Activated naive CD4-positive, alpha-beta T cell treated with anti-CD3 and anti-CD28 coated beads for 36 hours (primary cell): ENCODE measurements around the gene FOXL1. TPM values are rescaled to one million over a fixed set of nuclear protein-coding genes. Genes with fewer than 3 reads are reported as not detected.

ENCODE experiments used
- CTCF ChIA-PET: fragments of 350-600 bp; sonication (Branson Sonifier 250); formaldehyde crosslinking; loops from one replicate; lab custom pipeline; 2021; ENCODE audit warnings: antibody characterized with exemption; lab: Charles Lee
- DNase-seq: peaks from one replicate; pipeline ENCODE4 v3.0.0-alpha.2; 2020
- H3K27ac Mint-ChIP-seq: one replicate; pipeline ENCODE4 v1.8.0; 2021; ENCODE audit warnings: mild to moderate bottlenecking, mixed read lengths
- H3K27me3 Mint-ChIP-seq: one replicate; pipeline ENCODE4 v1.8.0; 2021; ENCODE audit warnings: low read depth, mixed read lengths
- H3K36me3 Mint-ChIP-seq: one replicate; pipeline ENCODE4 v1.8.0; 2021; ENCODE audit warnings: low read depth, mixed read lengths
- H3K4me1 Mint-ChIP-seq: one replicate; pipeline ENCODE4 v1.8.0; 2021; ENCODE audit warnings: low read depth, mixed read lengths
- H3K4me3 Mint-ChIP-seq: one replicate; pipeline ENCODE4 v1.8.0; 2021; ENCODE audit warnings: mild to moderate bottlenecking, moderate library complexity, mixed read lengths
- H3K9me3 Mint-ChIP-seq: one replicate; pipeline ENCODE4 v1.8.0; 2021; ENCODE audit warnings: mixed read lengths
- intact Hi-C: fragments of 100-400 bp; cut with micrococcal nuclease; formaldehyde crosslinking; loops from one replicate; pipeline ENCODE4 v1.15.1; 2023
- total RNA-seq, 2 experiments: library from RNA; stranded (reverse); gene quantifications; one replicate each; pipeline ENCODE4 v1.2.3, GENCODE V29; 2021

The FOXL1 gene
- total RNA-seq, 2 experiments from 2014 or later = not detected

- Mint-ChIP-seq H3K4me1 (peaks cover 8% of the 10 kb centered on the region), H3K4me3 (no peak overlapping the region), H3K27me3 (peaks cover 73% of the 10 kb centered on the region), H3K27ac (no peak overlapping the region), H3K36me3 (no peaks in the 10 kb centered on the region), H3K9me3 (no peaks in the 10 kb centered on the region)
- DNase-seq = no peak
- intact Hi-C loops = no loop called here
- CTCF ChIA-PET = interaction anchor here (0.7 kb wide), 2 partner anchors 179 to 348 kb away, joined by 3 read pairs; no protein-coding TSS in a partner anchor
Measured at GRCh38 chr16:86572606-86573005, 5.7 kb upstream of the FOXL1 start.

- no peak overlapping the region for H3K27ac Mint-ChIP-seq
- H3K4me3 Mint-ChIP-seq = no peak overlapping the region
- DNase-seq = no peak
- H3K27me3 Mint-ChIP-seq = peaks cover 78% of the 10 kb centered on the region
- H3K9me3 Mint-ChIP-seq = no peaks in the 10 kb centered on the region
- intact Hi-C loops = no loop called here
- H3K36me3 Mint-ChIP-seq = no peaks in the 10 kb centered on the region
- CTCF ChIA-PET = interaction anchor here (0.7 kb wide), 1 partner anchor 347 kb away, joined by 3 read pairs; no protein-coding TSS in a partner anchor
- peaks cover 10% of the 10 kb centered on the region for H3K4me1 Mint-ChIP-seq
Measured at GRCh38 chr16:86573215-86573614, 5.1 kb upstream of the FOXL1 start.

GRCh38 chr16:86573646-86574508 is 4.5 kb upstream of the FOXL1 start:
- no peak overlapping the region for H3K27ac Mint-ChIP-seq
- intact Hi-C loops = no loop called here
- H3K4me1 Mint-ChIP-seq = peaks cover 12% of the 10 kb centered on the region
- peaks cover 79% of the 10 kb centered on the region for H3K27me3 Mint-ChIP-seq
- no peaks in the 10 kb centered on the region for H3K36me3 Mint-ChIP-seq
- H3K9me3 Mint-ChIP-seq = no peaks in the 10 kb centered on the region
- CTCF ChIA-PET = interaction anchor here (0.7 kb wide), 1 partner anchor 346 kb away, joined by 3 read pairs; no protein-coding TSS in a partner anchor
- H3K4me3 Mint-ChIP-seq = no peak overlapping the region
- no peak for DNase-seq

GRCh38 chr16:86574646-86575045 is 3.7 kb upstream of the FOXL1 start:
- Mint-ChIP-seq H3K4me3 (no peak overlapping the region), H3K4me1 (peaks cover 12% of the 10 kb centered on the region), H3K27ac (no peak overlapping the region), H3K9me3 (no peaks in the 10 kb centered on the region), H3K36me3 (no peaks in the 10 kb centered on the region), H3K27me3 (peaks cover 77% of the 10 kb centered on the region)
- intact Hi-C loops = loop anchor here (5.0 kb wide), 1 partner anchor 77 kb away; no protein-coding TSS in a partner anchor
- CTCF ChIA-PET = no interaction called here
- no peak for DNase-seq

- CTCF ChIA-PET = interaction anchor here (0.7 kb wide), 1 partner anchor 10 kb away, joined by 3 read pairs; no protein-coding TSS in a partner anchor
- H3K4me1 Mint-ChIP-seq = peaks cover 12% of the 10 kb centered on the region
- DNase-seq = no peak
- intact Hi-C loops = loop anchor here (5.0 kb wide), 1 partner anchor 78 kb away; no protein-coding TSS in a partner anchor
- H3K4me3 Mint-ChIP-seq = no peak overlapping the region
- H3K27ac Mint-ChIP-seq = no peak overlapping the region
- H3K27me3 Mint-ChIP-seq = peaks cover 76% of the 10 kb centered on the region
- H3K9me3 Mint-ChIP-seq = no peaks in the 10 kb centered on the region
- no peaks in the 10 kb centered on the region for H3K36me3 Mint-ChIP-seq
Measured at GRCh38 chr16:86575095-86575685, 3.2 kb upstream of the FOXL1 start.

GRCh38 chr16:86575754-86576557 is 2.4 kb upstream of the FOXL1 start:
- H3K36me3 Mint-ChIP-seq = no peaks in the 10 kb centered on the region
- H3K27ac Mint-ChIP-seq = no peak overlapping the region
- CTCF ChIA-PET = interaction anchor here (0.7 kb wide), 1 partner anchor 11 kb away, joined by 3 read pairs; no protein-coding TSS in a partner anchor
- intact Hi-C loops = loop anchor here (5.0 kb wide), 1 partner anchor 79 kb away; no protein-coding TSS in a partner anchor
- no peaks in the 10 kb centered on the region for H3K9me3 Mint-ChIP-seq
- DNase-seq = peak; percentile 64
- H3K27me3 Mint-ChIP-seq = peaks cover 78% of the 10 kb centered on the region
- peaks cover 12% of the 10 kb centered on the region for H3K4me1 Mint-ChIP-seq
- H3K4me3 Mint-ChIP-seq = peak overlapping the region; percentile 65

- intact Hi-C loops = loop anchor here (5.0 kb wide), 1 partner anchor 79 kb away; no protein-coding TSS in a partner anchor
- H3K9me3 Mint-ChIP-seq = no peaks in the 10 kb centered on the region
Measured at GRCh38 chr16:86576591-86577313, 1.6 kb upstream of the FOXL1 start.

GRCh38 chr16:86577314-86577971 is 906 bp upstream of the FOXL1 start:
- H3K4me1 Mint-ChIP-seq = peaks cover 12% of the 10 kb centered on the region
- CTCF ChIA-PET = no interaction called here
- peaks cover 66% of the 10 kb centered on the region for H3K27me3 Mint-ChIP-seq
- H3K9me3 Mint-ChIP-seq = no peaks in the 10 kb centered on the region
- no peak for DNase-seq
- H3K4me3 Mint-ChIP-seq = no peak overlapping the region
- no peaks in the 10 kb centered on the region for H3K36me3 Mint-ChIP-seq
- intact Hi-C loops = loop anchor here (5.0 kb wide), 1 partner anchor 80 kb away; no protein-coding TSS in a partner anchor
- H3K27ac Mint-ChIP-seq = no peak overlapping the region

More at GRCh38 chr16:86576591-86577313, 1.6 kb upstream of the FOXL1 start:
- H3K4me3 Mint-ChIP-seq = peak overlapping the region; percentile 65
- H3K27ac Mint-ChIP-seq = no peak overlapping the region
- H3K27me3 Mint-ChIP-seq = peaks cover 72% of the 10 kb centered on the region
- DNase-seq = no peak
- no peaks in the 10 kb centered on the region for H3K36me3 Mint-ChIP-seq
- H3K4me1 Mint-ChIP-seq = peaks cover 12% of the 10 kb centered on the region
- CTCF ChIA-PET = no interaction called here

- Mint-ChIP-seq H3K4me1 (peaks cover 12% of the 10 kb centered on the region), H3K36me3 (no peaks in the 10 kb centered on the region), H3K27me3 (peaks cover 60% of the 10 kb centered on the region), H3K4me3 (no peak overlapping the region), H3K27ac (no peak overlapping the region), H3K9me3 (no peaks in the 10 kb centered on the region)
- no peak for DNase-seq
- CTCF ChIA-PET = no interaction called here
- intact Hi-C loops = loop anchor here (5.0 kb wide), 1 partner anchor 81 kb away; no protein-coding TSS in a partner anchor
Measured at GRCh38 chr16:86578611-86579267, 390 bp downstream of the FOXL1 start.

- CTCF ChIA-PET = no interaction called here
- Mint-ChIP-seq H3K27ac (no peak overlapping the region), H3K4me1 (peaks cover 12% of the 10 kb centered on the region), H3K27me3 (peaks cover 55% of the 10 kb centered on the region), H3K4me3 (no peak overlapping the region), H3K9me3 (no peaks in the 10 kb centered on the region), H3K36me3 (no peaks in the 10 kb centered on the region)
- DNase-seq = no peak
- intact Hi-C loops = loop anchor here (5.0 kb wide), 1 partner anchor 82 kb away; no protein-coding TSS in a partner anchor
Measured at GRCh38 chr16:86579268-86580062, 1.1 kb downstream of the FOXL1 start.
